ENCODE measurements around the gene ZNF302. TPM values are rescaled to one million over a fixed set of nuclear protein-coding genes. Genes with fewer than 3 reads are reported as not detected.
"Not testable (repeated sequence)": the region's sequence is repeated elsewhere in the genome, so short reads cannot be mapped to it uniquely, and the experiment has no call there.

Gene ZNF302
- total RNA-seq, 1 experiment from 2014 or later, result 27.7 TPM

- BruUV-seq (replicated peaks), result no TSS peak
- no peak for TF ChIP-seq CTCF (conservative IDR thresholded peaks at IDR 0.05; ENCODE audit: low read depth, low read length)
- no peak for TF ChIP-seq EZH2 (IDR thresholded peaks at IDR 0.05; ENCODE audit: borderline replicate concordance, low read depth, low read length, poor library complexity, severe bottlenecking)
- Histone ChIP-seq H3K9me3 (ENCODE audit: low read depth, low read length, poor library complexity, severe bottlenecking) (no peaks in the 10 kb centered on the region), H3K36me3 (ENCODE audit: insufficient read depth, low read length, poor library complexity, severe bottlenecking) (no peaks in the 10 kb centered on the region), H3K4me3 (ENCODE audit: low read depth, low read length, poor library complexity, severe bottlenecking) (no peak overlapping the region), H3K4me1 (ENCODE audit: insufficient read depth, low read length, poor library complexity, severe bottlenecking) (no peaks in the 10 kb centered on the region), H3K27me3 (replicated peaks; ENCODE audit: insufficient read depth, low read depth, low read length, poor library complexity) (no peaks in the 10 kb centered on the region), H3K27ac (ENCODE audit: low read depth, low read length, poor library complexity, severe bottlenecking) (no peak overlapping the region)
- DNase-seq (ENCODE audit: low spot score), result no peak
- intact Hi-C loops (cut with micrococcal nuclease; ENCODE audit: unreplicated experiment), result no loop called here
- CTCF ChIA-PET, result no interaction called here
- POLR2A ChIA-PET (ENCODE audit: low non-redundant PET), result no interaction called here
Measured at GRCh38 chr19:34664168-34664567, 13.3 kb upstream of the ZNF302 start.

- intact Hi-C loops (cut with micrococcal nuclease; ENCODE audit: unreplicated experiment), result no loop called here
- no peak overlapping the region for H3K4me3 ChIP-seq (ENCODE audit: low read depth, low read length, poor library complexity, severe bottlenecking)
- no peaks in the 10 kb centered on the region for H3K27me3 ChIP-seq (replicated peaks; ENCODE audit: insufficient read depth, low read depth, low read length, poor library complexity)
- DNase-seq (ENCODE audit: low spot score), result no peak
- H3K9me3 ChIP-seq (ENCODE audit: low read depth, low read length, poor library complexity, severe bottlenecking), result no peaks in the 10 kb centered on the region
- POLR2A ChIA-PET (ENCODE audit: low non-redundant PET), result no interaction called here
- H3K4me1 ChIP-seq (ENCODE audit: insufficient read depth, low read length, poor library complexity, severe bottlenecking), result no peaks in the 10 kb centered on the region
- CTCF ChIA-PET, result no interaction called here
- no peak for TF ChIP-seq EZH2 (IDR thresholded peaks at IDR 0.05; ENCODE audit: borderline replicate concordance, low read depth, low read length, poor library complexity, severe bottlenecking)
- TF ChIP-seq CTCF (conservative IDR thresholded peaks at IDR 0.05; ENCODE audit: low read depth, low read length), result no peak
- BruUV-seq (replicated peaks), result no TSS peak
- no peak overlapping the region for H3K27ac ChIP-seq (ENCODE audit: low read depth, low read length, poor library complexity, severe bottlenecking)
- no peaks in the 10 kb centered on the region for H3K36me3 ChIP-seq (ENCODE audit: insufficient read depth, low read length, poor library complexity, severe bottlenecking)
Measured at GRCh38 chr19:34664870-34665269, 12.6 kb upstream of the ZNF302 start.

GRCh38 chr19:34665275-34665674 is 12.2 kb upstream of the ZNF302 start:
- CTCF ChIA-PET, result not testable (repeated sequence)

GRCh38 chr19:34666200-34666957 is 11.1 kb upstream of the ZNF302 start:
- Histone ChIP-seq H3K36me3 (ENCODE audit: insufficient read depth, low read length, poor library complexity, severe bottlenecking) (no peaks in the 10 kb centered on the region), H3K9me3 (ENCODE audit: low read depth, low read length, poor library complexity, severe bottlenecking) (no peaks in the 10 kb centered on the region), H3K27ac (ENCODE audit: low read depth, low read length, poor library complexity, severe bottlenecking) (no peak overlapping the region), H3K4me1 (ENCODE audit: insufficient read depth, low read length, poor library complexity, severe bottlenecking) (no peaks in the 10 kb centered on the region), H3K4me3 (ENCODE audit: low read depth, low read length, poor library complexity, severe bottlenecking) (no peak overlapping the region), H3K27me3 (replicated peaks; ENCODE audit: insufficient read depth, low read depth, low read length, poor library complexity) (no peaks in the 10 kb centered on the region)
- DNase-seq (ENCODE audit: low spot score), result no peak
- CTCF ChIA-PET, result no interaction called here
- no peak for TF ChIP-seq EZH2 (IDR thresholded peaks at IDR 0.05; ENCODE audit: borderline replicate concordance, low read depth, low read length, poor library complexity, severe bottlenecking)
- no peak for TF ChIP-seq CTCF (conservative IDR thresholded peaks at IDR 0.05; ENCODE audit: low read depth, low read length)
- no TSS peak for BruUV-seq (replicated peaks)
- POLR2A ChIA-PET (ENCODE audit: low non-redundant PET), result no interaction called here
- intact Hi-C loops (cut with micrococcal nuclease; ENCODE audit: unreplicated experiment), result no loop called here

More at GRCh38 chr19:34665275-34665674, 12.2 kb upstream of the ZNF302 start:
- H3K27ac ChIP-seq (ENCODE audit: low read depth, low read length, poor library complexity, severe bottlenecking); H3K9me3 ChIP-seq (ENCODE audit: low read depth, low read length, poor library complexity, severe bottlenecking); DNase-seq (ENCODE audit: low spot score); H3K4me1 ChIP-seq (ENCODE audit: insufficient read depth, low read length, poor library complexity, severe bottlenecking); POLR2A ChIA-PET (ENCODE audit: low non-redundant PET); H3K4me3 ChIP-seq (ENCODE audit: low read depth, low read length, poor library complexity, severe bottlenecking); BruUV-seq (replicated peaks); intact Hi-C loops (cut with micrococcal nuclease; ENCODE audit: unreplicated experiment); H3K27me3 ChIP-seq (replicated peaks; ENCODE audit: insufficient read depth, low read depth, low read length, poor library complexity); H3K36me3 ChIP-seq (ENCODE audit: insufficient read depth, low read length, poor library complexity, severe bottlenecking): not testable (repeated sequence)

All from A673 (cell line).